Amniotic epithelial cell (primary cell): ENCODE data around the gene OR2B2.
"Not testable (repeated sequence)": the region's sequence is repeated elsewhere in the genome, so short reads cannot be mapped to it uniquely, and the experiment has no call there.

Experiments used
- DNase-seq: peaks from one replicate; pipeline ENCODE4 v3.0.0-alpha.2; 2010; ENCODE audit warnings: low read depth

Gene OR2B2

DNA sequence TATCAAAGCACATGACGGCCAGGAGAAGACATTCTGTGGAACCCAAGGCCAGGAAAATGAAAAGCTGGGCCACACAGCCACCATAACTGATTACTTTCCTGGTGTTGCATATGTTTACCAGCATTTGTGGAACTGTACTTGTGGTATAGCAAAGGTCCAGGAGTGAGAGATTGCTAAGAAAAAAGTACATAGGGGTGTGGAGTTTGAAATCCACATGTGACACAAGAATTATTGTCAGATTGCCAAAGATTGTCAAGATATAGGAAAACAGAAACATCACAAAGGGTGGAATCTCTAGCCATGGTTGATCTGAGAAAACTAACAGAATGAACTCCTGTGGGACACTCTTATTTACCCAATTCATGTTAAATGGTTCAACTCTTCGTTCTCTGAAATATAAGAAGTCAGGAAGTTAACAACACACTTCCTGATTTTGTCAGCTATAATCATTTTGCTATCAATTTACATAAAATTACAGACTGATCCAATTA, at the start of gene OR2B2:
TSS of gene OR2B2 (minus strand) at position 441 of the 491 bp plus-strand sequence. CDS start at position 364, 77 bp downstream.
- no peak for DNase-seq

DNA sequence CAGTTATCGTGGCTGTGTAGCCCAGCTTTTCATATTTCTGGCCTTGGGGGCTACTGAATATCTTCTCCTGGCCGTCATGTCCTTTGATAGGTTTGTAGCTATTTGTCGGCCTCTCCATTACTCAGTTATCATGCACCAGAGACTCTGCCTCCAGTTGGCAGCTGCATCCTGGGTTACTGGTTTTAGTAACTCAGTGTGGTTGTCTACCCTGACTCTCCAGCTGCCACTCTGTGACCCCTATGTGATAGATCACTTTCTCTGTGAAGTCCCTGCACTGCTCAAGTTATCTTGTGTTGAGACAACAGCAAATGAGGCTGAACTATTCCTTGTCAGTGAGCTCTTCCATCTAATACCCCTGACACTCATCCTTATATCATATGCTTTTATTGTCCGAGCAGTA, 45.3 kb upstream of the OR2B2 start:
- no peak for DNase-seq

DNA sequence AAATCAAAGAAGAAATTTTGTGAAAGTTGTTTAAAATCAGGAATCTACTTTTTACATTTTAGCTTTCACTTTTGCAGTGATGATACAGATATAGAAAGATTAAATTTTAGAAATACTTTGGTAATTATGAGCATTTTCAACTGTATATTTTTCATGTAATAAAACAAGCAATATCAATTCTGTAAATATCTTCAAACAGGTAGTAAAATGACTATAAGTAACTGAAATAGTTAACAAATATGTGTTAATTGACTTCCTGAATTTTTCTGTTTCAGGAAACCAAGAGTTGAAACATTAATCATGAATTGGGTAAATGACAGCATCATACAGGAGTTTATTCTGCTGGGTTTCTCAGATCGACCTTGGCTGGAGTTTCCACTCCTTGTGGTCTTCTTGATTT, 44.7 kb upstream of the OR2B2 start, which contains the start of gene OR2B6:
TSS of gene OR2B6 (plus strand) at position 301 of the 400 bp plus-strand sequence. CDS start at position 301, 0 bp downstream.
- DNase-seq, result no peak

DNA sequence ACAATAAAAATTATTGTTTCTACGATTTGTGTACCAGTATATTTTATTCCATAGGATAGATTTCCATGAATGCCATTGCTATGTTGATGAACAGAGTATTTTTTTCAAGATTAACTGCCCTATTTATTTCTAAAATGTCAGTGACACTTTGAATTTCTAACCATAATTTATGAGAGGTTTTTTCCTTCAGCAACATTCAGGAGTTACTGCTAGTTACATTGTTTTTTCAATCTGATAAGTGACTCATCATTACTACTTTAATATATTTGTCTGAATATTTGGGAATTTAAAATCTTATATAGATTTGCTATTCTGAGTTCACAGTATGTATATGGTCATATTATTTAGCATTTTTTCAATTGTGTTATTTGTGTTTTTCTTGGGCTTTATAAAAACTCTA, 38.8 kb upstream of the OR2B2 start:
- no peak for DNase-seq

DNA sequence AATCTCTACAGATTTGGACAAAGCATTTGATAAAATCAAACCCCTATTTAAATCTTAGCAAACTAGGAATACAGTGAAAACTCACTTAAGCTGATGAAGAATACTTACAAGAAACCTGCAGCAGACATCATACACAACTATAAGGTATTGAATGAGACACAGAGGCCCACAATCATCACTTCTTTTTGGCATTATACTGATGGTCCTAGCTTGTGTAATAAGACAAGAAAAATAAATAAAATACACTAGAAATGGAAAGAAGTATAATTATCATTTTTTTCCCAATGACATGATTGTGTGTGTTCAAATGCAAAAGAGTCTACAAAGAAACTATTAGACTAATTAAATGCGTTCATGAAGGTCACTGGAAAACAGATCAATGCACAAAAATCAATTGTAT, 36.0 kb upstream of the OR2B2 start:
- DNase-seq, result no peak

DNA sequence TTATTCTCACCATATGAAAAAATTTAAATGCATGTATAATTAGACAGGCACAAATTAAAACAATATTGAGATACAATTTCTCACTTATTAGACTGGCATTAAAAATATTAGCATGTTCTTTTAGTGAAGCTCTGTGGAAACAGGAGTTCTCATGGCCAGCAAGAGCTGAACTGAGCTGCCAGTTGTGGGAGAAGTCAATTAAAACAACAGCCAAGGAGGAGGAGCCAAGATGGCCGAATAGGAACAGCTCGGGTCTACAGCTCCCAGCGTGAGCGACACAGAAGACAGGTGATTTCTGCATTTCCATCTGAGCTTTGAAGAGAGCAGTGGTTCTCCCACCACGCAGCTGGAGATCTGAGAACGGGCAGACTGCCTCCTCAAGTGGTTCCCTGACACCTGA, 30.9 kb upstream of the OR2B2 start:
- DNase-seq, result not testable (repeated sequence)

DNA sequence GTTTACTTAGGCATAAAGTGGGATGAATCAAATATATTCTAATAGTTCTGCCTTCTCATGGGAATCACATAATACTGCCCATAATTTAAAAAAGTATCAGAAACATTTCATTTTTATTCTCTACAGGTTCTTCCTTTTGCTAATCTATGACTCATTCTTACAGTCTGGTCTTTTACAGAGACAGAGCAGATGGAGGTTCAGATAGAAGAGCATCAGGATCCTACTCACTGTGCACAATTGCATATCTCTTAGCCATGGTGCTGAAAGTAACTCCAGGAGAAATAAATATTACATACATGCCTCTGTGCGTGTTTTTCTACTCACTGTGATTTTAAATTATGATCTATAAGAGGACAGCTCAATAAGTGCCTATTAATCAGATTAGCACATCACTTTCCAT, 28.6 kb upstream of the OR2B2 start:
- peak; percentile 7 for DNase-seq

DNA sequence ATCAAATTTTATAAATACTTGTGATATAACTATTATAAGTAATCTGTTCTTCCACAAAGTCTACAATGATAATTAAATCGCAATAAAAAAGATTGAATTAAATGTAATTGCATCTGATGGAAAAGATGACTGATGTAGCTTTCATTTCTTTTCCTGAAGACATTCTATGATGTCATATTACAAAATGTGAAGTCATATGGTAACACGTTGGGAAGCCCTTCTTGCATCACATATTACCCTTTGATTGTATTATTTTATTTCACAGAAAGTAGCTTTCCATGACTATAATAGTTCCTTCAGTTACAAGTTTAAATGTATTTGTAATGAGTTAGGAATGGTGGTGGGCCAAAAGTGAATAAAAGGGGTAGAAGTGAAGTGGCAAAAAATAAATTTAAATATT, 19.0 kb upstream of the OR2B2 start:
- DNase-seq, result no peak

DNA sequence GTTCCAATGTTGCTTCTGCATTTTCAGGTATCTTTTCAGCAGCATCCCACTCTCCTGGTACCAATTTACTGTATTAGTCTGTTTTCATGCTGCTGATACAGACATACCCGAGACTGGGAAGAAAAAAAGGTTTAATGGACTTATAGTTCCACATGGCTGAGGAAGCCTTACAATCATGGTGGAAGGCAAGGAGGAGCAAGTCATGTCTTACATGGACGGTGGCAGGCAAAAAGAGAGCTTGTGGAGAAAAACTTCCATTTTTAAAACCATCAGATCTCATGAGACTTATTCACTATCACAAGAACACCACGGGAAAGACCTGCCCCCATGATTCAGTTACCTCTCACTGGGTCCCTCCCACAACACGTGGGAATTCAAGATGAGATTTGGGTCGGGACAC, 17.7 kb upstream of the OR2B2 start:
- not testable (repeated sequence) for DNase-seq

DNA sequence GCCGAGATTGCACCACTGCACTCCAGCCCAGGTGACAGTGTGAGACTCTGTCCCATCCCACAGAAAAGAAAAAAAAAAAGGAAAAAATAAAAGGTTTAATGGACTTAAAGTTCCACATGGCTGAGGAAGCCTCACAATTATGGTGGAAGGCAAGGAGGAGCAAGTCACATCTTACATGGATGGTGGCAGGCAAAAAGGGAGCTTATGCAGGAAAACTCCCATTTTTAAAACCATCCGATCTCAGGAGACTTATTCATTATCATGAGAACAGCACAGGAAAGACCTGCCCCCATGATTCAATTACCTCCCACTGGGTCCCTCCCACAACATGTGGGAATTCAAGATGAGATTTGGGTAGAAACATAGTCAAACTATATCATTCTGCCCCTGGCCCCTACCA, 15.8 kb upstream of the OR2B2 start:
- not testable (repeated sequence) for DNase-seq

DNA sequence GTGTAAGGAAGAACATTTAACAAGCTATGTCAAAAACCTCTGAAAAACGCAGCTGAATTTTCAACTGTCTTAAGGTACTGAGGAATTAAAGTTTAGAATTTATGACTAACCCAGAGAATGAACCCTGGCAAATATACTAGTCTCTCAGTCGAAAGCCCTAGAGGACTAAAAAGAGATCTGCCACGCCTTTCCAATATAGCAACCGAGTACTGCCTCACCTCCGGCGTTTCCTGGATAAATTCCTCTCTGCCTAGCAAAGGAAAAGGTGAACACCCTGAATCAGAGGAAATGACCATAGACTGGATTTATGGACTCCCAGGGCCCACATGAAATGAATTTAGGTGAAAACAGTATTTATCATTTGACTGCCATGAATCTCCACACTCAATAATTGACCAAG, 12.0 kb upstream of the OR2B2 start:
- no peak for DNase-seq

DNA sequence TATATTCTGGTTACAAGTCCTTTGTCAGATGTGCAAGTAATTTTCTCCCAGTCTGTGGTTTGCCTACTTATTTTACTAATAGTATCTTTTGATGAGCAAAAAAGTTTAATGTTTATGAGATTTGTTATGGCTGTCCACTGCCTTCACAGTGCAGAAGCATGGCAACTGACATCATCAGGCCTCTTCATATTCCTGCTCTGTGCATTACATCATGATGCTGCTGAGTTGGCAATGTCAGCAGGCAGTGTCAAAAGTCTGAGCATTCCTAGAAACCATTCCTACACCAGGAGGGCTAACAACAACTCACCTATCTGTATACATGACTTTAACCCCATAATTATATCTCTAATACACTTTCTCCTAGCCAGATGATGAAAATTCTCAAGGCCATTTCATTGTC, 10.8 kb upstream of the OR2B2 start:
- DNase-seq, result no peak

DNA sequence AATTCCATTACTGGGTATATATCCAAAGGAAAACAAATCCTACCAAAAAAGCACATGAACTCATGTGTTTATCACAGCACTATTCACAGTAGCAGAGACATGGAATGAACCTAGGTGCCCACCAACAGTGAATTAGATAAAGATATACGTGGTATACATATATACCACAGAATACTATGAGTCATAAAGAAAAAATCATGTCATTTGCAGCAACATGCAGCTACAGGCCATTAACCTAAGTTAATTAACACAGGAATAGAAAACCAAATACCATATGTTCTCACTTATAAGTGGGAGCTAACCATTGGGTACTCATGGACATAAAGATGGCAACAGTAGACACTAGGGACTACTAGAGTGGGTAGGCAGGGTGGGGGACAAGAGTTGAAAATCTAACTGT, 4.2 kb downstream of the OR2B2 start:
- no peak for DNase-seq

DNA sequence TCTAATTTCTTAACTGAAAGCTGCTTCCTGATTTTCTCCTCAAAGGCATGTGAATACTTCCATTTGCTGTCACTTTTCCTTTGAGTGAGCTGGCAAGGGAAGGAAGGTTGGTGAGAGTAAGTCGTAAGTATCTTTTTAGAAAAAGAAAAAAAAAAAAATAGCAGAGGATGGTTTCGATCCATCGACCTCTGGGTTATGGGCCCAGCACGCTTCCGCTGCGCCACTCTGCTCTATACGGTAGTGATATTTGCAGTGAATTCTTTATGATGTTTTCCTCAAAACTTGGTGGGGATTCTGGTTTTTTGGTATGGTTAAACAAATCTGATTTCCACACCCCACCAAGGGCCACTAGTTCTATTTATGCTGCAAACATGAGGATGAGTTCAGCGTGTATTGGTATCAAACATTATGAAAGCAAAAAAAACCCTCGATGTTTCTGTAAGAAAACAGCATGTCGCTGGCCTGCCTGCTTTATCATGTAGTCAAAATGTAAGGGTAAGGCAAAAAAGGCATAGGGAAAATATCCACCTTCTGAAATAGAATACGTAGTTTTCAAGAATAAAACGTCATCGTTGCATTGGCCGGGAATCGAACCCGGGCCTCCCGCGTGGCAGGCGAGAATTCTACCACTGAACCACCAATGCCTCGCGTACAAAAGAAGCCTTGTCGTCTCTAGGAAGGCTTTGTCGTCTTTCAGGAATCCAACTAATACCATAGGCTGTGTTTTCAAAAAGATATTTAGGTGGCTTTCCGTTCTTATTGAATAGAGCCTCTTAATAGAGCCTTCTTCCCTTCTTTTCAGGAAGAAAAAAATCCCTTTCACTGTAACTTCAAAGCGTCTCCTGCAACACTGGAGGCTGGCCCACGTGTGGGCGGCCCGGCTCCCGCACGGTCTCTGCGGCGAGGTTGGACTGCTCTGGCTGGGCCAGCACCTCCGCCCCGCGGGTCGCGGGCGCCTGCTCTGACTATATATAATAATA, 9.6 kb downstream of the OR2B2 start:
- peak; percentile 73 for DNase-seq

DNA sequence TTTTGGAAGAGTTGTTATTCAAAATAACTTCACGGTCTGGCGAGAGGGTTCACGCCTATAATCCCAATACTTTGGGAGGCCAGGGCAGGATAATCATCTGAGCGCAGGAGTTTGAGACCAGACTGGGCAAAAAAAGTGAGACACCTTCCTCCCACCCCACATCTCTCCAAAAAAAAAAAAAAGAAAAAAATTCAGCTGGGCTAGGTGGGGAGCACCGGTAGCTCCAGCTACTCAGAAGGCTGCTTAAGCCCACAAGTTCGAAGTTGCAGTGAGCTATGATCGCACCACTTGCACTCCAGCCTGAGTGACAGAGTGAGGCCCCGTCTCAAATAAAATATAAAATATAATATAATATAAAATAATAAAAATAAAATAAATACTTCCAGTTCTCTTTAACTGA, 10.4 kb downstream of the OR2B2 start:
- DNase-seq, result no peak

DNA sequence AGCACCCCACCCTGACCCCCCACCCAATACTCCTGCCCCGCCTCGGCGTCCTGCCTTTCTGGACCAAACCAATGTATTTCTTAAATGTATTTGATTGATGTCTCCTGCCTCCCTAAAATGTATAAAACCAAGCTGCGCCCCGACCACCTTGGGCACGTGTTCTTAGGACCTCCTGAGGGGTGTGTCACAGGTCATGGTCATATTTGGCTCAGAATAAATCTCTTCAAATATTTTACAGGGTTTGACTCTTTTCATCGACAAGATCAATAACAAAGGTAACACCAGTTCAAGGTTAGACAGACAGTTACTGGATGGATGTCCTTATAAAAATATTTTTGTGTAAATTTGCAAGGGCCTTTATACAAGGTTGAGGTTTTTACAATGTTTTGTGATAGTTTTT, 12.0 kb downstream of the OR2B2 start:
- DNase-seq, result not testable (repeated sequence)

DNA sequence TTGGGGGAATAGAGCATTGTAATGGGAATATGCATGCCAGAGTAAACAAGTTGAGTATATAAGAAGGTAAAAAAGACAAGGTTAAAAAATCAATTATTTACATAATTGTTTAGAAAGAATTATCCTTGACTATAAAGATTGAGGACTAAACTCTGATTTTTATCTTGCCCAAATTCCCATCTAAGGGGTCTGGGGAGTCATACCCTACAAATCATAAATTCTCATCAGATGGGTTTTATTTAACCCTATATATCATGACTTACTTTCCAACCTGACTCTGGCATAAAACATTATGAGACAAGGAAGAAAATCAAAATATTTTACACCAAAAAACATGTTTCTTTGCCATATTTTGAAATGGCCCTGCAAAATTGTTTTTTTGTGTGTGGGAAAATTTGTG, 12.7 kb downstream of the OR2B2 start:
- DNase-seq, result no peak

DNA sequence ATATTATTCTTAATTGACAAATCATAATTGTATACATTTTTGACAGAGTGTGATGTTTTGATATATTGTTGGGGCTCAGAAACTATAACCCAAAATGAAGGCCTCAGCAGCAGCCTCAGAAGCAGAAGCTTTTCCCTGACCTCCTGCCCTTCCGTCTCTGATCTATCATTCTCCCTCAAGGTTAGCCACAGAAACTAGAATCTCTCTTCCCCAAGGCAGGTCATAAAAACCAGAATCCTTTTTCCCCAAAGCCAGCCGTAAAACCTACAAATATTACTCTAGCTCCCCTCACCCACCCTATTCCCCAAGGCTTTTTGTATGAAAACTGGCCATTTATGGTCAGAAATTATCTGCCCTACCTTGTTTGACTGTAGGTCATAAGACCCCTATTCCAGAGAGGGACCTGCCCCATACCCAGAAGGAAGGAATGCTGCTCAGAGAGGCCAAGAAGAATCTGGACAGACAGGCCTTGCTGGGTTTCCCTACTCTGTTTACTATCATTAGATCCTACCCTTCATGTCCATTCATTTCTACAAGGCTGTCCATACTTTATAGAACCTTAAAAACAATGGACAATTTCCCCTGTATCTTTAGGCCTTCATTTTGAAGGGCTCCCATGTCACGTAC, 14.5 kb downstream of the OR2B2 start:
- no peak for DNase-seq

DNA sequence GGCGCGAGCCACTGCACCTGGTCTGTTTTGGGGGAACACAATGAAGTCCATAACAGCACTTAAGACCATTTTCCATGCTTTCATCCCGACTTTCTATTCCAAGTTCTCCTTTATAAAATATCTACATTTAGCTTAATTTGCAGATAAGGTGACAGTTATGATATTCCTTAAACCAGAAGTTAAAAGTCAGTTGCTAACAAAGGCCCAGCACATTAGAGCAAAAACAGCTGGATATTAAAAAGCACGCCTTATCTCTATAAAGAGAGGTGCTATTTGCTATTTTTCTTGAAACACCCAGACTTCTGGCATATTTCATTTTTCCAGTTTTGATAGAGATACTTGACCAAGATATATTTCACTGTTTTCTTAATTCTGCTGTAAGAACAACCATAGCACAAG, 15.8 kb downstream of the OR2B2 start:
- no peak for DNase-seq

DNA sequence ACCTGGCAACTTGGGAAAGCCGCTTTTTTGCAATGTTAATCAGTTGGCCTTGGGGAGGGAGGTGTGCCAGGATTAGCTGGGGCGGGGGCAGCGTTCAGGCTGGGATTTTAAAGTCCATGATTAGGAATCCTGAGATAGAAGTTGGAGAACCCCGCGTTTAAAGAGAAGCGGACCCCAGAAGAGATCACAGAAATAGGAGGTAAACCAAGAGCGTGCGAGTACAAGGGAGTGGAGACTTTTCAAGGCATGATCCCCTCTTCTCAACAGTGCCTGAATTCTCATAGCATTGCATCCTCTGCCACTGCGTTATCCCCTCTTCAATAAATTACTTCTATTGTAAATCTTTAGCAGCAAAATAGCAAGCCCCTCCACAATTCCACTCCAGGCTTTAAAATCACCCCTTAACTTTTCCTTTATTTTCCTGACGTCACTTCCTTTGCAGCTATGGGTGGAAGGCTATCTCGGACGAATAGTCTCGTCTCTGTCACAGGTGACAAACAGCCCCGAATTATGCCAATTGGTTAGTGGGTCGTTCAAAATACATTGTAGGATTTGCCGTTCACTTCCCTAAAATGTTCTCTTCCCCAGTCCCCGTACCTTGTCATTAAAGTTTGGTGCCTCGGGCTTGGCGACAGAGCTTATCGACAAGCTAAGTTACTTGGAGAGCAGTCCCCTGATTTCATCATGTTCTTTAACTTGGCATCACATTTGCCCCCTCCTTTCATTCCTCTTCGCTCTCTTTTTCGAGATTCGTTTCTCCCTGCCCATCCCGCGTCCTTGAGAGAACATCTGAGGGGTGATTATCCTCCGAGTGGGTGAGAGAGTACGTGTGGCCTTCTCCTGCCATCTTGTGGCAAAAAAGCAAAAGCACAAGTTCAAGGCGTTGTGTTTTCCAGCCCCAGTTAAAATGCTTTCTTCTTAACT, 17.1 kb downstream of the OR2B2 start:
- DNase-seq, result peak; percentile 83

DNA sequence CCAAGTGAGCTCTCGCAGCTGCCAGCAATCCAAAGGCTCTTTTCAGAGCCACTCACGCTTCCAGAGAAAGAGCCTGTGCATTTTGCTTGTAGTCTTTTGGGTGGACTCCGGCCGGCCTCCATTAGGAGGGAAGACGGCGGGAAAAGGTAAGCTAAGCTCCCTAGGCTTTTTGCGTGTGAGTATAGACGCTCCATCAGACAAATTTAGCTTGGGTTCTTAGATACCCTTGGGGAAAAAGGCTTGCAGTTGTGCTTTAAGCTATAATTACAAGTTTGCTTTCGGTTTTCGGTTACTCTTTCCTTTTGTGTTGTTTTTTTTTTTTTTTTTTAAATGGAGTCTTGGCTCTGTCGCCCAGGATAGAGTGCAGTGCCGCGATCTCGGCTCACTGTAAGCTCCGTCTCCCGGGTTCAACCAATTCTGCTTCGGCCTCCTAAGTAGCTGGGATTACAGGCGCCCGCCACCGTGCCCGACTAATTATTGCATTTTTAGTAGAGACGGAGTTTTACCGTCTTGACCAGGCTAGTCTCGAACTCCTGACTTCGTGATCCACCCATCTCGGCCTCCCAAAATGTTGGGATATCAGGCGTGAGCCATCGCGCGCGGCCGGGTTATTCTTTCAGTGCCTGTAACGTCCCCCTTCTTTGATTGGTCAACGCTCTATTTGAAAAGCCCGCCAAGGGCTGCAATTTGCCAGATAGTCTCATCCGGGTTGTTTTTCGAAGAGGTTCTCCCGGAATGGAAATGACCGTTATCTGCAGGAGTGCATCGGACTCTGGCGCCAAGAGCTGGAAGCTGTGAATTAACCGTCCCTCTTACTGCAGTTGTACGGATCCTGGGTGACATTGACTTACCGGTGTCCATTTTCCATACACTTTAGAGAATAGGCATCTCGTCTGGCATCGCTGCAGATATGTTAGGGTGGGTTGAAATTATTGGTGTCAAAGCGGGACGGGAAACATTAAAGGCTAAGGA, 18.1 kb downstream of the OR2B2 start:
- peak; percentile 95 for DNase-seq
